Lung (tissue), 12 donors: ENCODE data around the gene CNN2. TPM values are rescaled to one million over a fixed set of nuclear protein-coding genes. Genes with fewer than 3 reads are reported as not detected.

Experiments used
- ATAC-seq: fragments of 200-7000 bp; cut with Tn5 transposase; one replicate; pipeline ENCODE4 v1.9.1; 2020; ENCODE audit warnings: moderate number of reproducible peaks; ENCODE audit not compliant: insufficient read depth, low FRiP score
- DNase-seq, 3 donors: peaks; one replicate each; pipeline ENCODE4 v3.0.0-alpha.2; 2013 to 2017
- H3K27ac ChIP-seq, 2 donors: one replicate each; pipeline ENCODE4 v1.5.1; 2013; ENCODE audit warnings: mild to moderate bottlenecking in 2 of 2, moderate library complexity in 2 of 2, control low read depth in 1 of 2, inconsistent platforms in 1 of 2, low read depth in 1 of 2, low read length in 1 of 2
- H3K27me3 ChIP-seq, 3 donors: one replicate each; pipeline ENCODE4 v1.5.1; 2013; ENCODE audit warnings: low read length in 2 of 3; ENCODE audit not compliant: control insufficient read depth in 3 of 3, insufficient read depth in 3 of 3
- H3K36me3 ChIP-seq, 4 donors: one replicate each; pipeline ENCODE4 v1.5.1; 2013; ENCODE audit warnings: low read length in 4 of 4, mild to moderate bottlenecking in 1 of 4, moderate library complexity in 1 of 4; ENCODE audit not compliant: control insufficient read depth in 4 of 4, insufficient read depth in 4 of 4
- H3K4me1 ChIP-seq, 5 donors: one replicate each; pipeline ENCODE4 v1.5.1; 2013; ENCODE audit warnings: low read length in 5 of 5, mild to moderate bottlenecking in 2 of 5, moderate library complexity in 1 of 5; ENCODE audit not compliant: control insufficient read depth in 5 of 5, insufficient read depth in 5 of 5
- H3K4me3 ChIP-seq: one replicate; pipeline ENCODE4 v1.5.1; 2013; ENCODE audit warnings: mild to moderate bottlenecking, control low read depth, moderate library complexity
- H3K9ac ChIP-seq, 2 donors: one replicate each; pipeline ENCODE4 v1.5.1; 2013; ENCODE audit warnings: low read length in 2 of 2, control low read depth in 1 of 2; ENCODE audit not compliant: insufficient read depth in 1 of 2
- H3K9me3 ChIP-seq, 4 donors: one replicate each; pipeline ENCODE4 v1.5.1; 2013; ENCODE audit warnings: low read length in 3 of 4, mild to moderate bottlenecking in 1 of 4, moderate library complexity in 1 of 4; ENCODE audit not compliant: control insufficient read depth in 4 of 4, insufficient read depth in 3 of 4
- CTCF ChIP-seq: IDR thresholded peaks from 2 replicates; pipeline ENCODE4 v1.5.1; 2012; ENCODE audit warnings: mild to moderate bottlenecking; ENCODE audit errors: control extremely low read depth, extremely low read depth
- WGBS, 2 donors: extraction: QIAGEN DNeasy Blood & Tissue Kit; methylation state at CpG; one replicate each; pipeline ENCODE4 v1.1.7; 2013; 5-methylcytosine and 5-hydroxymethylcytosine counted together
- polyA plus RNA-seq, 2 donors: library from polyadenylated mRNA; stranded (reverse); fragments of 200-250 nt; gene quantifications; one replicate each; pipeline ENCODE4 v1.2.1, GENCODE V29; 2013
- total RNA-seq, 2 donors: library from RNA; depleted of rRNA in 1 of 2; stranded (reverse); fragments of >200 nt in 1 of 2; gene quantifications; one replicate each; pipeline ENCODE4 v1.2.1, GENCODE V29; 2014 to 2021
- donor health status: control.
- donor health status: control.
- donor health status: Bipolar disorder and iron deficiency.
- donor health status: healthy.
- donor health status: DM: yes; HTN: yes; CAD: no.

CNN2 gene
- total and polyA plus RNA-seq, 4 donors = 161 to 236 (median 180) TPM

GRCh38 chr19:1051791-1052190, 25.4 kb downstream of the CNN2 start:
- no peaks in the 10 kb centered on the region for H3K4me1 ChIP-seq
- H3K27me3 ChIP-seq = no peaks in the 10 kb centered on the region
- H3K4me3 ChIP-seq = no peak overlapping the region
- WGBS, 2 donors = 92 to 93% methylated on average over 17 of the region's 17 CpGs
- H3K9ac ChIP-seq = no peak overlapping the region
- H3K9me3 ChIP-seq = peaks cover 0 to 10% (median 3%) of the 10 kb centered on the region in 4 donors
- TF ChIP-seq CTCF = no peak
- DNase-seq = no peak
- no peak overlapping the region for H3K27ac ChIP-seq
- no peak for ATAC-seq
- peaks cover 0 to 14% (median 0%) of the 10 kb centered on the region in 4 donors for H3K36me3 ChIP-seq

GRCh38 chr19:1052349-1052975, 26.1 kb downstream of the CNN2 start:
- Histone ChIP-seq H3K36me3 (peaks cover 0 to 11% (median 0%) of the 10 kb centered on the region in 4 donors), H3K9me3 (peaks cover 0 to 16% (median 6%) of the 10 kb centered on the region in 4 donors), H3K4me3 (no peak overlapping the region), H3K9ac (no peak overlapping the region), H3K4me1 (no peaks in the 10 kb centered on the region), H3K27ac (no peak overlapping the region), H3K27me3 (no peaks in the 10 kb centered on the region)
- DNase-seq (no peak), ATAC-seq (no peak)
- TF ChIP-seq CTCF = no peak
- WGBS, 2 donors = 79 to 85% methylated on average over 2 to 4 of the region's 5 CpGs

- ATAC-seq (no peak), DNase-seq (no peak)
- H3K4me3 ChIP-seq = no peak overlapping the region
- WGBS, 2 donors = 92 to 94% methylated on average over 31 of the region's 31 CpGs
- no peak for TF ChIP-seq CTCF
- H3K9ac ChIP-seq = no peak overlapping the region
- no peaks in the 10 kb centered on the region for H3K4me1 ChIP-seq
- H3K9me3 ChIP-seq = peaks cover 0 to 23% (median 10%) of the 10 kb centered on the region in 4 donors
- H3K36me3 ChIP-seq = peaks cover 0 to 11% (median 0%) of the 10 kb centered on the region in 4 donors
- no peak overlapping the region for H3K27ac ChIP-seq
- H3K27me3 ChIP-seq = no peaks in the 10 kb centered on the region
Observed at GRCh38 chr19:1053176-1054101, 27.0 kb downstream of the CNN2 start.
